HCT116 (cell line): ENCODE measurements around the gene KLHDC10. TPM values are rescaled to one million over a fixed set of nuclear protein-coding genes. Genes with fewer than 3 reads are reported as not detected.
"Not testable (repeated sequence)": the region's sequence is repeated elsewhere in the genome, so short reads cannot be mapped to it uniquely, and the experiment has no call there.

ENCODE experiments used
- ATAC-seq: fragments of 200-7000 bp; cut with Tn5 transposase; 2 replicates; pipeline ENCODE4 v1.9.1; 2020; ENCODE audit warnings: mild to moderate bottlenecking, moderate library complexity
- BruUV-seq: library from RNA; stranded (reverse); fragments of 400-500 nt; replicated peaks from 2 replicates; lab custom pipeline; 2021; lab: Mats Ljungman, UMichigan
- CTCF ChIA-PET: fragments of 300-600 bp; sonication (Branson Sonifier 250); formaldehyde crosslinking; loops from one replicate; lab custom pipeline; 2021; ENCODE audit warnings: antibody characterized with exemption; lab: Charles Lee
- POLR2A ChIA-PET: fragments of 300-600, 350-600 bp; sonication (Branson Sonifier 250); formaldehyde crosslinking; loops from one replicate; lab custom pipeline; 2021; ENCODE audit warnings: antibody characterized with exemption; lab: Charles Lee
- RAD21 ChIA-PET, 2 experiments: fragments of 300-600 bp; sonication (Branson Sonifier 250); formaldehyde crosslinking; loops; one replicate each; lab custom pipeline; 2023; ENCODE audit warnings: low total read pairs in 2 of 2; ENCODE audit not compliant: uncharacterized antibody in 2 of 2, unreplicated experiment in 2 of 2, low non-redundant PET in 1 of 2; lab: Charles Lee
- DNase-seq: peaks from one replicate; pipeline ENCODE4 v3.0.0-alpha.2; 2010; ENCODE audit warnings: low read depth, low spot score
- H2AFZ ChIP-seq: fragments of 200-600 bp; shearing (Covaris generic), sonication (generic); 2 replicates; pipeline ENCODE4 v1.6.1; 2017; ENCODE audit warnings: low read depth, mixed run types, mixed read lengths, antibody characterized with exemption, low read length; ENCODE audit not compliant: poor library complexity, severe bottlenecking
- H3K27ac ChIP-seq: 2 replicates; pipeline ENCODE4 v1.5.1; 2012; ENCODE audit warnings: low read depth, low read length
- H3K27me3 ChIP-seq: fragments of 200-600 bp; sonication (generic); 2 replicates; pipeline ENCODE4 v1.6.1; 2016; ENCODE audit warnings: mixed run types, low read length, mixed read lengths; ENCODE audit not compliant: insufficient read depth
- H3K36me3 ChIP-seq, 2 experiments: fragments of 200-500 bp in 1 of 2; fragments of 200-600 bp in 1 of 2; sonication (Bioruptor generic) in 1 of 2; sonication (generic) in 1 of 2; 2 replicates each; pipeline versions ENCODE4 v1.5.1 to v1.6.1; 2014 to 2016; ENCODE audit warnings: low read length in 2 of 2, inconsistent platforms in 1 of 2, mixed read lengths in 1 of 2, mixed run types in 1 of 2; ENCODE audit not compliant: insufficient read depth in 2 of 2, control insufficient read depth in 1 of 2
- H3K4me1 ChIP-seq, 2 experiments: fragments of 200-600 bp in 1 of 2; sonication (generic) in 1 of 2; 2 replicates each; pipeline versions ENCODE4 v1.5.1 to v1.6.1; 2012 to 2017; ENCODE audit warnings: low read length in 2 of 2, inconsistent platforms in 1 of 2, mild to moderate bottlenecking in 1 of 2, mixed read lengths in 1 of 2, mixed run types in 1 of 2, moderate library complexity in 1 of 2; ENCODE audit not compliant: insufficient read depth in 2 of 2, control insufficient read depth in 1 of 2
- H3K4me2 ChIP-seq: fragments of 200-600 bp; sonication (generic); 2 replicates; pipeline ENCODE4 v1.6.1; 2017; ENCODE audit warnings: mixed run types, low read length, mixed read lengths
- H3K4me3 ChIP-seq, 2 experiments: fragments of 200-600 bp in 1 of 2; sonication (generic) in 1 of 2; replicated peaks in 1 of 2; 2 replicates each; pipeline ENCODE4 v1.5.1; 2011 to 2016; ENCODE audit warnings: low read length in 2 of 2, control low read depth in 1 of 2, low read depth in 1 of 2, mild to moderate bottlenecking in 1 of 2, mixed read lengths in 1 of 2, mixed run types in 1 of 2
- H3K79me2 ChIP-seq: fragments of 200-600 bp; sonication (generic); 2 replicates; pipeline ENCODE4 v1.6.1; 2017; ENCODE audit warnings: mild to moderate bottlenecking, mixed run types, low read length, moderate library complexity, mixed read lengths; ENCODE audit not compliant: insufficient read depth
- H3K9ac ChIP-seq: fragments of 200-600 bp; sonication (generic); 2 replicates; pipeline ENCODE4 v1.6.1; 2016; ENCODE audit warnings: low read length, mixed read lengths
- H3K9me2 ChIP-seq: fragments of 200-600 bp; sonication (generic), shearing (Covaris generic); 2 replicates; pipeline ENCODE4 v1.6.1; 2017; ENCODE audit warnings: mixed run types, mild to moderate bottlenecking, moderate library complexity; ENCODE audit not compliant: insufficient read depth
- H3K9me3 ChIP-seq, 2 experiments: fragments of 200-500 bp in 1 of 2; fragments of 200-600 bp in 1 of 2; sonication (Bioruptor generic) in 1 of 2; sonication (generic) in 1 of 2; 2 replicates each; pipeline ENCODE4 v1.6.1; 2014 to 2017; ENCODE audit warnings: low read length in 2 of 2, mixed read lengths in 2 of 2, inconsistent platforms in 1 of 2, low read depth in 1 of 2, mild to moderate bottlenecking in 1 of 2, mixed run types in 1 of 2, moderate library complexity in 1 of 2; ENCODE audit not compliant: control insufficient read depth in 1 of 2, insufficient read depth in 1 of 2
- H4K20me1 ChIP-seq: fragments of 200-600 bp; sonication (generic), shearing (Covaris generic); 2 replicates; pipeline ENCODE4 v1.6.1; 2017; ENCODE audit warnings: mixed run types, mild to moderate bottlenecking, moderate library complexity; ENCODE audit not compliant: insufficient read depth
- CBX3 ChIP-seq: IDR thresholded peaks from 2 replicates; pipeline ENCODE4 v1.6.1; 2012; ENCODE audit warnings: low read depth
- CTCF ChIP-seq, 3 experiments: fragments of 200-600 bp in 1 of 3; sonication (generic) in 1 of 3; IDR thresholded peaks in 2 of 3; conservative IDR thresholded peaks in 1 of 3; 2 replicates each; pipeline ENCODE4 v1.5.1; 2012 to 2017; ENCODE audit warnings: low read depth in 2 of 3, low read length in 2 of 3, antibody characterized with exemption in 1 of 3, borderline replicate concordance in 1 of 3, control low read depth in 1 of 3, mild to moderate bottlenecking in 1 of 3, mixed read lengths in 1 of 3, mixed run types in 1 of 3, moderate library complexity in 1 of 3; ENCODE audit not compliant: insufficient read depth in 1 of 3
- EZH2phosphoT487 ChIP-seq: fragments of 200-600 bp; IDR thresholded peaks from 2 replicates; pipeline ENCODE4 v1.6.1; 2018; ENCODE audit warnings: antibody characterized with exemption, borderline replicate concordance
- JUND ChIP-seq: IDR thresholded peaks from 2 replicates; pipeline ENCODE4 v1.6.1; 2012
- POLR2A ChIP-seq: IDR thresholded peaks from 2 replicates; pipeline ENCODE4 v1.7.0; 2011; ENCODE audit warnings: borderline replicate concordance; ENCODE audit not compliant: insufficient read depth, insufficient read length; ENCODE audit errors: extremely low read depth
- POLR2AphosphoS5 ChIP-seq: IDR thresholded peaks from 2 replicates; pipeline ENCODE4 v1.6.1; 2011; ENCODE audit warnings: mild to moderate bottlenecking, low read depth, low read length, moderate library complexity
- RAD21 ChIP-seq: IDR thresholded peaks from 2 replicates; pipeline ENCODE4 v1.6.1; 2012; ENCODE audit warnings: low read depth, mild to moderate bottlenecking
- TCF7L2 ChIP-seq: IDR thresholded peaks from 2 replicates; pipeline ENCODE4 v1.7.0; 2011; ENCODE audit warnings: borderline replicate concordance, inconsistent platforms; ENCODE audit not compliant: insufficient read depth, insufficient read length; ENCODE audit errors: extremely low read depth
- YY1 ChIP-seq: IDR thresholded peaks from 2 replicates; pipeline ENCODE4 v1.6.1; 2011; ENCODE audit warnings: low read length, low read depth, moderate library complexity, mild to moderate bottlenecking; ENCODE audit not compliant: insufficient replicate concordance; ENCODE audit errors: extremely low read depth
- ZFX ChIP-seq: fragments of 450-650 bp; IDR thresholded peaks from 2 replicates; pipeline ENCODE4 v1.6.1; 2017
- intact Hi-C: fragments of 100-400 bp; cut with micrococcal nuclease; formaldehyde crosslinking; loops from 2 replicates; pipeline ENCODE4 v1.10.0; 2022
- total RNA-seq: library from RNA; stranded (reverse); gene quantifications from one replicate; pipeline ENCODE4 v1.2.1, GENCODE V29; 2021; ENCODE audit not compliant: unreplicated experiment
- TF ChIP-seq, protein P1 (sequence below): IDR thresholded peaks from 2 replicates; pipeline ENCODE4 v1.6.1; 2012
- TF ChIP-seq, protein P2 (sequence below): IDR thresholded peaks from 2 replicates; pipeline ENCODE4 v1.6.1; 2012

The KLHDC10 gene
- total RNA-seq, 1 experiment from 2014 or later, result 25.8 TPM

DNA sequence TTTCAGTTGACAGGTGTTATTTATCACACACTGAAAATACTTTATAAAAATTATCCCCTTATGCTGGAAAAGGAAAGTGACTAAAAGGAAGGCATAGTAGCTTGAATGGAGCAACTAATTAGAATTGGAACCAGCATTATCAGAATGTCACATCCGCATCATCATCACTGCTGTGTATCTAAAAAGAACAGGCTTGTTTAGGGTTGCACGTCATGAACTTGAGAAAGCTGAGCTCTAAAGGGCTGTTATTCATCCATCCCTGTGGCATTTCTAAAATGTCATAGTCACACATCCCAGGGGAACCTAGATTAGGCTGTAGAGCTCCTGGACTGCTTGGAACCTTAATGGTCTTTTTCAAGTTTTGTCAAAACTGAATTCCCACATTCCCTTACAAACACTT lies 54.4 kb downstream of the KLHDC10 start:
- no TSS peak for BruUV-seq
- no peaks in the 10 kb centered on the region for H3K27me3 ChIP-seq
- no peaks in the 10 kb centered on the region for H3K79me2 ChIP-seq
- H3K9me2 ChIP-seq, result no peaks in the 10 kb centered on the region
- no peak overlapping the region for H3K4me3 ChIP-seq
- H2AFZ ChIP-seq, result no peak overlapping the region
- H3K4me2 ChIP-seq, result no peak overlapping the region
- RAD21 ChIA-PET, result no interaction called here
- TF ChIP-seq EZH2phosphoT487, result no peak
- TF ChIP-seq YY1, result no peak
- no peaks in the 10 kb centered on the region for H4K20me1 ChIP-seq
- no peaks in the 10 kb centered on the region for H3K4me1 ChIP-seq
- no peaks in the 10 kb centered on the region for H3K9me3 ChIP-seq
- no peak overlapping the region for H3K9ac ChIP-seq
- CTCF ChIA-PET, result no interaction called here
- peaks cover 16 to 24% of the 10 kb centered on the region in 2 experiments; a peak in 3 of 4 replicates for H3K36me3 ChIP-seq
- POLR2A ChIA-PET, result no interaction called here
- DNase-seq (no peak), ATAC-seq (no peak)
- no peak overlapping the region for H3K27ac ChIP-seq
- intact Hi-C loops, result no loop called here

- POLR2A ChIA-PET, H3K4me1 ChIP-seq, H4K20me1 ChIP-seq, H2AFZ ChIP-seq, H3K9ac ChIP-seq, H3K4me2 ChIP-seq, ATAC-seq, H3K9me2 ChIP-seq, H3K4me3 ChIP-seq, H3K9me3 ChIP-seq, H3K27me3 ChIP-seq, BruUV-seq, RAD21 ChIA-PET, DNase-seq, H3K27ac ChIP-seq, intact Hi-C loops, CTCF ChIA-PET, H3K79me2 ChIP-seq: not testable (repeated sequence)
- H3K36me3 ChIP-seq, result peaks cover 20 to 28% of the 10 kb centered on the region in 2 experiments; a peak in 3 of 4 replicates
Measured at GRCh38 chr7:130126840-130127239, 56.5 kb downstream of the KLHDC10 start.

DNA sequence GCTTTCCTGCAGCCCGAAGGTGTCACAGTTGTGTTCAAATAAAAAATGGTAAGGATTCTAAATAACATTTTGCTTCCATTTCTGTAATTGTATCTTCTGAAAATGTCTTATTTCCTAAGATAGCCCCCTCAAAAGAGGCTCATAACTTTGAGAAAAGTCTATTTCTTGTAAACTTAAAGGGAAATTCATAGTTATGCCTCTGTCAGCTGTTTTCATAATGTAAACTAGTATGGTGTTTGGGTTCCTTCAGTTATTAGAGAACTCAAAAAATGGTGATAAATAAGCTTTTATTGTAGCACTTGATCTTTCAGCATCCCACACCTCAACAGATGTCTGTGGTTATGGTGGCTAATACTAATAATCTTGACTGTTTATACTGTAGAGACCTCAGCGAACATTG lies 57.1 kb downstream of the KLHDC10 start:
- POLR2A ChIA-PET, result no interaction called here
- TF ChIP-seq ZFX (no peak), POLR2AphosphoS5 (no peak), TCF7L2 (no peak), JUND (no peak), CBX3 (no peak), POLR2A (no peak), RAD21 (no peak), EZH2phosphoT487 (no peak), CTCF (IDR thresholded peaks at IDR 0.05 in 2 of 3, conservative IDR thresholded peaks at IDR 0.05 in 1 of 3; ENCODE audit: borderline replicate concordance in 1 of 3, insufficient read depth in 1 of 3, low read depth in 2 of 3, low read length in 2 of 3) (no peak)
- TF ChIP-seq, protein P1, sequence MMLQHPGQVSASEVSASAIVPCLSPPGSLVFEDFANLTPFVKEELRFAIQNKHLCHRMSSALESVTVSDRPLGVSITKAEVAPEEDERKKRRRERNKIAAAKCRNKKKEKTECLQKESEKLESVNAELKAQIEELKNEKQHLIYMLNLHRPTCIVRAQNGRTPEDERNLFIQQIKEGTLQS, result no peak
- TF ChIP-seq, protein P2, sequence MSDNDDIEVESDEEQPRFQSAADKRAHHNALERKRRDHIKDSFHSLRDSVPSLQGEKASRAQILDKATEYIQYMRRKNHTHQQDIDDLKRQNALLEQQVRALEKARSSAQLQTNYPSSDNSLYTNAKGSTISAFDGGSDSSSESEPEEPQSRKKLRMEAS, result no peak

More for the DNA sequence above, 57.1 kb downstream of the KLHDC10 start:
- Histone ChIP-seq H3K79me2 (no peaks in the 10 kb centered on the region), H3K9me3 (no peaks in the 10 kb centered on the region), H3K4me1 (no peaks in the 10 kb centered on the region), H3K27ac (no peak overlapping the region), H3K9ac (no peak overlapping the region), H3K4me3 (no peak overlapping the region), H3K4me2 (no peak overlapping the region), H3K36me3 (peaks cover 20 to 26% of the 10 kb centered on the region in 2 experiments; a peak in 3 of 4 replicates), H3K9me2 (no peaks in the 10 kb centered on the region), H3K27me3 (no peaks in the 10 kb centered on the region), H4K20me1 (no peaks in the 10 kb centered on the region), H2AFZ (no peak overlapping the region)
- intact Hi-C loops, result no loop called here
- ChIA-PET RAD21 (no interaction called here), CTCF (no interaction called here)
- no peak for DNase-seq
- no TSS peak for BruUV-seq
- ATAC-seq, result no peak
